Keratinocyte (primary cell): ENCODE data around the gene CCDC7. TPM values are rescaled to one million over a fixed set of nuclear protein-coding genes. Genes with fewer than 3 reads are reported as not detected.
"Not testable (repeated sequence)": the region's sequence is repeated elsewhere in the genome, so short reads cannot be mapped to it uniquely, and the experiment has no call there.

ENCODE experiments used
- DNase-seq: peaks from one replicate; pipeline ENCODE4 v3.0.0-alpha.2; 2011; ENCODE audit warnings: low read depth, missing footprints, low spot score
- FAIRE-seq: peaks from 2 replicates; lab custom pipeline; 2011; peaks lifted over from hg19 to GRCh38; lab: Jason Lieb, UNC
- H2AFZ ChIP-seq: 2 replicates; pipeline ENCODE4 v1.6.0; 2012; ENCODE audit warnings: low read length, control low read depth, inconsistent platforms; ENCODE audit not compliant: control insufficient read depth
- H3K27ac ChIP-seq: 2 replicates; pipeline ENCODE4 v1.5.1; 2011; ENCODE audit warnings: low read length; ENCODE audit not compliant: control insufficient read depth, insufficient read depth
- H3K27me3 ChIP-seq: 3 replicates; pipeline ENCODE4 v1.6.0; 2011; ENCODE audit warnings: low read length; ENCODE audit not compliant: control insufficient read depth, insufficient read depth; ENCODE audit errors: extremely low read depth
- H3K36me3 ChIP-seq, 2 experiments: 2 replicates in 1 of 2; 3 replicates in 1 of 2; pipeline ENCODE4 v1.5.1; 2011; ENCODE audit warnings: low read length in 2 of 2, mild to moderate bottlenecking in 1 of 2; ENCODE audit not compliant: control insufficient read depth in 2 of 2, insufficient read depth in 2 of 2; ENCODE audit errors: extremely low read depth in 1 of 2
- H3K4me1 ChIP-seq: 3 replicates; pipeline ENCODE4 v1.5.1; 2011; ENCODE audit warnings: low read length; ENCODE audit not compliant: control insufficient read depth, insufficient read depth; ENCODE audit errors: extremely low read depth
- H3K4me2 ChIP-seq: 3 replicates; pipeline ENCODE4 v1.6.0; 2011; ENCODE audit warnings: low read depth, low read length; ENCODE audit not compliant: control insufficient read depth, insufficient read depth; ENCODE audit errors: extremely low read depth
- H3K4me3 ChIP-seq, 3 experiments: fragments of 200-600 bp in 1 of 3; sonication (generic) in 1 of 3; 2 replicates in 2 of 3; 3 replicates in 1 of 3; pipeline ENCODE4 v1.5.1; 2011 to 2016; ENCODE audit warnings: low read length in 3 of 3, mild to moderate bottlenecking in 3 of 3, control low read depth in 2 of 3, inconsistent platforms in 1 of 3, low read depth in 1 of 3, mixed read lengths in 1 of 3, mixed run types in 1 of 3, moderate library complexity in 1 of 3; ENCODE audit not compliant: control insufficient read depth in 2 of 3, insufficient read depth in 2 of 3; ENCODE audit errors: extremely low read depth in 1 of 3
- H3K79me2 ChIP-seq: 2 replicates; pipeline ENCODE4 v1.6.0; 2012; ENCODE audit warnings: low read length; ENCODE audit not compliant: control insufficient read depth, insufficient read depth
- H3K9ac ChIP-seq: 3 replicates; pipeline ENCODE4 v1.6.0; 2011; ENCODE audit warnings: low read length; ENCODE audit not compliant: control insufficient read depth, insufficient read depth; ENCODE audit errors: extremely low read depth
- H3K9me1 ChIP-seq: 3 replicates; pipeline ENCODE4 v1.6.0; 2011; ENCODE audit warnings: low read length; ENCODE audit not compliant: control insufficient read depth, insufficient read depth; ENCODE audit errors: extremely low read depth
- H3K9me3 ChIP-seq: 2 replicates; pipeline ENCODE4 v1.5.1; 2012; ENCODE audit warnings: low read depth, low read length; ENCODE audit not compliant: control insufficient read depth
- H4K20me1 ChIP-seq: 3 replicates; pipeline ENCODE4 v1.6.0; 2011; ENCODE audit warnings: low read length; ENCODE audit not compliant: control insufficient read depth, insufficient read depth; ENCODE audit errors: extremely low read depth
- CTCF ChIP-seq, 3 experiments: IDR thresholded peaks in 1 of 3; conservative IDR thresholded peaks in 1 of 3; optimal IDR thresholded peaks in 1 of 3; 2 replicates in 2 of 3; 3 replicates in 1 of 3; pipeline versions ENCODE3 to v1.5.1; 2011; ENCODE audit warnings: low read length in 3 of 3, mild to moderate bottlenecking in 3 of 3, moderate library complexity in 2 of 3, control low read depth in 1 of 3, inconsistent platforms in 1 of 3; ENCODE audit not compliant: insufficient read depth in 2 of 3; ENCODE audit errors: extremely low read depth in 1 of 3
- EZH2 ChIP-seq: IDR thresholded peaks from one replicate; pipeline ENCODE4 v1.6.1; 2012; ENCODE audit warnings: inconsistent platforms, mild to moderate bottlenecking, low read length, moderate library complexity
- dilution Hi-C: fragments of 300-500 bp; cut with MboI; formaldehyde crosslinking; loops from one replicate; pipeline ENCODE4 v1.7.0; 2020; ENCODE audit warnings: low sequenced_read_pairs; ENCODE audit not compliant: extremely low pct_ligation_motif_present
- polyA plus RNA-seq, 5 experiments: library from polyadenylated mRNA; depleted of rRNA in 3 of 5; stranded (reverse) in 3 of 5; stranded (forward) in 1 of 5; unstranded in 1 of 5; fragments of >200 nt; gene quantifications; 1 replicate in 1 of 5; 2 replicates in 3 of 5; 3 replicates in 1 of 5; pipeline versions ENCODE4 v1.2.1 to v1.2.3, GENCODE V29; 2011 to 2012; ENCODE audit warnings: missing spikeins in 2 of 5, low read depth in 1 of 5, low replicate concordance in 1 of 5

Gene CCDC7
- polyA plus RNA-seq, 1 donor (not counting 4 experiments of a cell fraction or from before 2014, with no cell fraction given): 1.1 TPM

- no peak overlapping the region for H2AFZ ChIP-seq
- TF ChIP-seq CTCF (optimal IDR thresholded peaks at IDR 0.05 in 1 of 3, IDR thresholded peaks at IDR 0.05 in 1 of 3, conservative IDR thresholded peaks at IDR 0.05 in 1 of 3; ENCODE audit: extremely low read depth in 1 of 3, insufficient read depth in 2 of 3, low read length in 3 of 3) (no peak), EZH2 (no peak)
- H4K20me1 ChIP-seq: no peaks in the 10 kb centered on the region
- no peak overlapping the region for H3K27ac ChIP-seq
- dilution Hi-C loops: no loop called here
- H3K27me3 ChIP-seq: no peaks in the 10 kb centered on the region
- H3K9ac ChIP-seq: no peak overlapping the region
- DNase-seq (no peak), FAIRE-seq (no peak)
- H3K4me2 ChIP-seq: no peak overlapping the region
- H3K79me2 ChIP-seq: no peaks in the 10 kb centered on the region
- no peak overlapping the region for H3K4me3 ChIP-seq
- no peaks in the 10 kb centered on the region for H3K4me1 ChIP-seq
- H3K9me1 ChIP-seq: no peaks in the 10 kb centered on the region
- no peaks in the 10 kb centered on the region for H3K9me3 ChIP-seq
- no peaks in the 10 kb centered on the region for H3K36me3 ChIP-seq
Measured at GRCh38 chr10:32489158-32489557, 43.2 kb downstream of the CCDC7 start.

- no peaks in the 10 kb centered on the region for H3K79me2 ChIP-seq
- H4K20me1 ChIP-seq: no peaks in the 10 kb centered on the region
- TF ChIP-seq CTCF (optimal IDR thresholded peaks at IDR 0.05 in 1 of 3, IDR thresholded peaks at IDR 0.05 in 1 of 3, conservative IDR thresholded peaks at IDR 0.05 in 1 of 3; ENCODE audit: extremely low read depth in 1 of 3, insufficient read depth in 2 of 3, low read length in 3 of 3) (no peak), EZH2 (no peak)
- no peaks in the 10 kb centered on the region for H3K4me1 ChIP-seq
- DNase-seq: no peak
- no peaks in the 10 kb centered on the region for H3K27me3 ChIP-seq
- no peak overlapping the region for H3K9ac ChIP-seq
- H3K27ac ChIP-seq: no peak overlapping the region
- H2AFZ ChIP-seq: no peak overlapping the region
- no peaks in the 10 kb centered on the region for H3K9me3 ChIP-seq
- FAIRE-seq: no peak
- no peaks in the 10 kb centered on the region for H3K9me1 ChIP-seq
- dilution Hi-C loops: no loop called here
- H3K36me3 ChIP-seq: no peaks in the 10 kb centered on the region
- no peak overlapping the region for H3K4me2 ChIP-seq
- H3K4me3 ChIP-seq: no peak overlapping the region
Measured at GRCh38 chr10:32489901-32490300, 44.0 kb downstream of the CCDC7 start.

- H2AFZ ChIP-seq, H3K27ac ChIP-seq, H3K27me3 ChIP-seq, H3K4me2 ChIP-seq, FAIRE-seq, H3K9ac ChIP-seq, dilution Hi-C loops, H3K9me1 ChIP-seq, H3K4me3 ChIP-seq, DNase-seq, H3K4me1 ChIP-seq, H3K36me3 ChIP-seq, H3K9me3 ChIP-seq, H4K20me1 ChIP-seq, H3K79me2 ChIP-seq: not testable (repeated sequence)
Measured at GRCh38 chr10:32494562-32494961, 48.6 kb downstream of the CCDC7 start.

GRCh38 chr10:32500136-32500535 lies 54.2 kb downstream of the CCDC7 start:
- H3K4me2 ChIP-seq, H2AFZ ChIP-seq: not testable (repeated sequence)

More at GRCh38 chr10:32500136-32500535, 54.2 kb downstream of the CCDC7 start:
- H3K4me1 ChIP-seq, H3K27me3 ChIP-seq, H3K9ac ChIP-seq, dilution Hi-C loops, H3K27ac ChIP-seq, DNase-seq, H3K4me3 ChIP-seq, H3K9me1 ChIP-seq, H3K79me2 ChIP-seq, FAIRE-seq, H3K36me3 ChIP-seq, H4K20me1 ChIP-seq, H3K9me3 ChIP-seq: not testable (repeated sequence)
